A549 (cell line): Measurements from ENCODE around the gene RECQL. TPM values are rescaled to one million over a fixed set of nuclear protein-coding genes. Genes with fewer than 3 reads are reported as not detected.

Experiments
- ATAC-seq, 2 experiments: fragments of 200-7000 bp in 1 of 2; fragments of >200 bp in 1 of 2; cut with Nextera tagmentation in 1 of 2; cut with Tn5 transposase in 1 of 2; 3 replicates each; pipeline versions ENCODE4 v1.8.0 to v1.9.1; 2018 to 2020; ENCODE audit warnings: mild to moderate bottlenecking in 1 of 2, moderate library complexity in 1 of 2
- CTCF ChIA-PET: fragments of 300-600 bp; sonication (Branson Sonifier 250); formaldehyde crosslinking; extraction: SDS; loops from one replicate; lab custom pipeline; 2021; ENCODE audit warnings: antibody characterized with exemption, inconsistent platforms; lab: Yijun Ruan, JAX
- POLR2A ChIA-PET: fragments of 350-600 bp; formaldehyde crosslinking; extraction: SDS; loops from one replicate; lab custom pipeline; 2021; ENCODE audit warnings: antibody characterized with exemption, inconsistent platforms; lab: Yijun Ruan, JAX
- DNase-seq, 2 experiments: peaks; one replicate each; pipeline versions ENCODE4 v3.0.0 to v3.0.0-alpha.2; 2011 to 2016; ENCODE audit warnings: low read depth in 1 of 2, low spot score in 1 of 2
- FAIRE-seq: peaks from 2 replicates; lab custom pipeline; 2011; peaks lifted over from hg19 to GRCh38; lab: Jason Lieb, UNC
- H3K27ac ChIP-seq, 2 experiments: fragments of >200 bp; sonication (Bioruptor Twin); formaldehyde crosslinking; 3 replicates each; pipeline ENCODE4 v1.5.1; 2016 to 2017
- H3K4me1 ChIP-seq: fragments of >200 bp; sonication (Bioruptor Twin); formaldehyde crosslinking; 3 replicates; pipeline ENCODE4 v1.6.1; 2016
- H3K4me2 ChIP-seq: fragments of >200 bp; sonication (Bioruptor Twin); formaldehyde crosslinking; 3 replicates; pipeline ENCODE4 v1.6.1; 2016
- H3K4me3 ChIP-seq: fragments of >200 bp; sonication (Bioruptor Twin); formaldehyde crosslinking; 3 replicates; pipeline ENCODE4 v1.5.1; 2016
- H3K9me3 ChIP-seq: fragments of >200 bp; sonication (Bioruptor Twin); formaldehyde crosslinking; 3 replicates; pipeline ENCODE4 v1.6.1; 2016
- BCL3 ChIP-seq: fragments of >200 bp; sonication (Bioruptor Twin); formaldehyde crosslinking; IDR thresholded peaks from 3 replicates; pipeline ENCODE4 v1.6.1; 2016
- BHLHE40 ChIP-seq: IDR thresholded peaks from 2 replicates; pipeline ENCODE4 v1.6.1; 2012; ENCODE audit warnings: low read depth, low read length, inconsistent platforms
- CBX8 ChIP-seq: fragments of 200-600 bp; sonication (generic); IDR thresholded peaks from 2 replicates; pipeline ENCODE4 v1.6.1; 2016
- CHD2 ChIP-seq: fragments of 150-350 bp; IDR thresholded peaks from 2 replicates; pipeline ENCODE4 v1.6.1; 2014; ENCODE audit warnings: low read length; ENCODE audit not compliant: partially characterized antibody
- CTCF ChIP-seq: fragments of >200 bp; sonication (Bioruptor Twin); formaldehyde crosslinking; IDR thresholded peaks from 3 replicates; pipeline ENCODE4 v1.5.1; 2016
- ELK1 ChIP-seq: fragments of 150-350 bp; IDR thresholded peaks from 2 replicates; pipeline ENCODE4 v1.6.1; 2014; ENCODE audit warnings: low read depth, mild to moderate bottlenecking, low read length
- EP300 ChIP-seq, 2 experiments: fragments of >200 bp; sonication (Bioruptor Twin); formaldehyde crosslinking; IDR thresholded peaks; 2 replicates in 1 of 2; 3 replicates in 1 of 2; pipeline ENCODE4 v1.6.1; 2016 to 2017
- FOSL2 ChIP-seq, 2 experiments: fragments of 450-650 bp in 1 of 2; fragments of >200 bp in 1 of 2; sonication (Bioruptor Twin) in 1 of 2; formaldehyde crosslinking; IDR thresholded peaks; 2 replicates each; pipeline versions ENCODE4 v1.5.0 to v1.6.1; 2016 to 2020; ENCODE audit warnings: mild to moderate bottlenecking in 1 of 2, moderate library complexity in 1 of 2
- FOXS1 ChIP-seq: fragments of 250-450 bp; sonication (Bioruptor Pico); IDR thresholded peaks from 2 replicates; pipeline ENCODE4 v1.5.0; 2020; ENCODE audit warnings: mild to moderate bottlenecking, moderate library complexity
- GATA3 ChIP-seq: IDR thresholded peaks from 2 replicates; pipeline ENCODE4 v1.6.1; 2012; ENCODE audit warnings: borderline replicate concordance
- HDAC2 ChIP-seq: fragments of 200-600 bp; sonication (generic); IDR thresholded peaks from 2 replicates; pipeline ENCODE4 v1.6.1; 2016
- HES2 ChIP-seq: fragments of >200 bp; sonication (Bioruptor Twin); formaldehyde crosslinking; IDR thresholded peaks from 2 replicates; pipeline ENCODE4 v1.6.1; 2016
- HMGXB4 ChIP-seq: fragments of 250-450 bp; sonication (Bioruptor Pico); IDR thresholded peaks from 2 replicates; pipeline ENCODE4 v1.5.0; 2021; ENCODE audit warnings: mild to moderate bottlenecking, moderate library complexity, borderline replicate concordance
- HOXB13 ChIP-seq: fragments of 250-450 bp; sonication (Bioruptor Pico); IDR thresholded peaks from 2 replicates; pipeline ENCODE4 v1.5.0; 2020; ENCODE audit warnings: low read depth, mild to moderate bottlenecking, moderate library complexity
- HOXB5 ChIP-seq: fragments of 250-450 bp; sonication (Bioruptor Pico); IDR thresholded peaks from 2 replicates; pipeline ENCODE4 v1.5.0; 2020; ENCODE audit warnings: mild to moderate bottlenecking, moderate library complexity
- JUN ChIP-seq, 2 experiments: fragments of >200 bp; sonication (Bioruptor Twin); formaldehyde crosslinking; IDR thresholded peaks; 2 replicates in 1 of 2; 3 replicates in 1 of 2; pipeline ENCODE4 v1.6.1; 2016 to 2017
- JUNB ChIP-seq: fragments of >200 bp; sonication (Bioruptor Twin); formaldehyde crosslinking; IDR thresholded peaks from 2 replicates; pipeline ENCODE4 v1.6.1; 2016
- KDM1A ChIP-seq: fragments of 200-600 bp; sonication (generic); IDR thresholded peaks from 2 replicates; pipeline ENCODE4 v1.6.1; 2016; ENCODE audit warnings: low read depth, mild to moderate bottlenecking
- MAFK ChIP-seq: fragments of 450-650 bp; IDR thresholded peaks from 2 replicates; pipeline ENCODE4 v1.6.1; 2014; ENCODE audit not compliant: partially characterized antibody
- MAX ChIP-seq: IDR thresholded peaks from 2 replicates; pipeline ENCODE4 v1.6.1; 2012
- MAZ ChIP-seq: fragments of 150-350 bp; IDR thresholded peaks from 2 replicates; pipeline ENCODE4 v1.6.1; 2014; ENCODE audit warnings: antibody characterized with exemption, low read depth, low read length, borderline replicate concordance
- MYC ChIP-seq: IDR thresholded peaks from 2 replicates; pipeline ENCODE4 v1.6.1; 2012; ENCODE audit warnings: mild to moderate bottlenecking, inconsistent platforms, low read length, improper control_type of control experiment, borderline replicate concordance
- NFE2L2 ChIP-seq: fragments of 150-350 bp; conservative IDR thresholded peaks from 2 replicates; pipeline ENCODE4 v1.6.1; 2014; ENCODE audit warnings: low read length
- NPAS2 ChIP-seq: fragments of 250-450 bp; sonication (Bioruptor Pico); IDR thresholded peaks from 2 replicates; pipeline ENCODE4 v1.8.0; 2022; ENCODE audit warnings: mild to moderate bottlenecking, moderate library complexity, borderline replicate concordance
- POLR2A ChIP-seq: IDR thresholded peaks from 2 replicates; pipeline ENCODE4 v1.6.1; 2012; ENCODE audit warnings: mild to moderate bottlenecking, low read length
- POLR2AphosphoS2 ChIP-seq: conservative IDR thresholded peaks from 2 replicates; pipeline ENCODE4 v1.6.1; 2012; ENCODE audit warnings: low read length, improper control_type of control experiment, inconsistent platforms
- RARB ChIP-seq: fragments of 250-450 bp; sonication (Bioruptor Pico); IDR thresholded peaks from 2 replicates; pipeline ENCODE4 v1.8.0; 2021; ENCODE audit warnings: mild to moderate bottlenecking, moderate library complexity
- RCOR1 ChIP-seq: fragments of 150-350 bp; IDR thresholded peaks from 2 replicates; pipeline ENCODE4 v1.6.1; 2014; ENCODE audit warnings: antibody characterized with exemption, low read length, low read depth
- RNF2 ChIP-seq: fragments of 200-600 bp; sonication (generic); IDR thresholded peaks from 2 replicates; pipeline ENCODE4 v1.6.1; 2016; ENCODE audit warnings: low read depth, mild to moderate bottlenecking, antibody characterized with exemption, moderate library complexity, borderline replicate concordance
- SMC3 ChIP-seq: fragments of >200 bp; sonication (Bioruptor Twin); formaldehyde crosslinking; IDR thresholded peaks from 3 replicates; pipeline ENCODE4 v1.6.1; 2018; ENCODE audit warnings: inconsistent platforms
- SREBF2 ChIP-seq: fragments of 450-650 bp; IDR thresholded peaks from 2 replicates; pipeline ENCODE4 v1.6.1; 2014; ENCODE audit warnings: mild to moderate bottlenecking, moderate library complexity
- TFCP2L1 ChIP-seq: fragments of 250-450 bp; sonication (Bioruptor Pico); IDR thresholded peaks from 2 replicates; pipeline ENCODE4 v1.5.0; 2021; ENCODE audit warnings: mild to moderate bottlenecking
- ZFP36 ChIP-seq: fragments of 450-650 bp; IDR thresholded peaks from 2 replicates; pipeline ENCODE4 v1.6.1; 2014; ENCODE audit warnings: borderline replicate concordance; ENCODE audit not compliant: partially characterized antibody
- ZSCAN20 ChIP-seq: fragments of 250-450 bp; sonication (Bioruptor Pico); IDR thresholded peaks from 2 replicates; pipeline ENCODE4 v1.8.0; 2022; ENCODE audit warnings: mild to moderate bottlenecking, moderate library complexity
- WGBS: methylation state at CpG from one replicate; pipeline ENCODE4 v1.1.6; 2017; ENCODE audit errors: missing lambda C conversion rate; 5-methylcytosine and 5-hydroxymethylcytosine counted together
- polyA minus RNA-seq: library from RNA; depleted of rRNA, polyadenylated mRNA; stranded (reverse); fragments of >200 nt; gene quantifications from 2 replicates; pipeline ENCODE4 v1.2.3, GENCODE V29; 2011; rRNA and poly(A)+ RNA removed
- polyA plus RNA-seq, 4 experiments: library from polyadenylated mRNA; depleted of rRNA in 3 of 4; stranded (reverse); fragments of >200 nt; fragmentation: RNase III in 1 of 4; extraction: RNeasy Plus Mini Kit Qiagen cat#74134 plus additional on column Dnase treatment in 1 of 4; gene quantifications; 2 replicates in 3 of 4; 3 replicates in 1 of 4; pipeline ENCODE4 v1.2.3, GENCODE V29; 2011 to 2017

The RECQL gene
- polyA plus RNA-seq (2011; rRNA removed), result 56.7 and 84.2 TPM in 2 replicates
- polyA plus RNA-seq (2012; cell fraction: cytosol; rRNA removed), result 15.8 and 16.2 TPM in 2 replicates
- 13.9 and 16.9 TPM in 2 replicates for polyA plus RNA-seq (2012; cell fraction: nucleus; rRNA removed)
- polyA plus RNA-seq (2017; fragmentation: RNase III; extraction: RNeasy Plus Mini Kit Qiagen cat#74134 plus additional on column Dnase treatment), result 76.5 to 79.5 TPM (median 77.0 TPM) in 3 replicates
- 34.0 and 36.0 TPM in 2 replicates for polyA minus RNA-seq

- H3K4me3 ChIP-seq, result peak within 1 kb of the TSS; percentile 96
- ATAC-seq (peak; percentile 98), DNase-seq (peak; percentile 96 to 99), FAIRE-seq (peak; percentile 86)
- CTCF ChIA-PET, result interaction anchor here (1.1 to 1.2 kb wide), 2 partner anchors 209 to 253 kb away, joined by 3 read pairs; no protein-coding TSS in a partner anchor
- H3K4me2 ChIP-seq, result peak within 1 kb of the TSS; percentile 82
- POLR2A ChIA-PET, result interaction anchor here (0.6 to 2.3 kb wide), 10 partner anchors 9 to 179 kb away, joined by 3 to 18 read pairs (median 4); partner anchors contain the start of genes LDHB, PYROXD1 and SPX
- peaks cover 31% of the 10 kb centered on the region for H3K4me1 ChIP-seq
- H3K9me3 ChIP-seq, result no peaks in the 10 kb centered on the region
- peak within 1 kb of the TSS; percentile 93 to 94 for H3K27ac ChIP-seq
- WGBS, result 2% methylated on average over 50 of the region's 61 CpGs
- no peak for TF ChIP-seq RCOR1
- TF ChIP-seq NFE2L2, result no peak
- TF ChIP-seq JUNB, result no peak
- TF ChIP-seq GATA3, result no peak; the same call in 1 of the 2 replicates
- no peak for TF ChIP-seq ZFP36
- no peak for TF ChIP-seq HOXB13 (CRISPR knock-in tag)
- no peak for TF ChIP-seq EP300 (IDR thresholded peaks at IDR 0.05)
- TF ChIP-seq BCL3, result peak; percentile 33; the same call in 1 of the 3 replicates
- TF ChIP-seq MYC, result peak; percentile 38; the same call in 1 of the 2 replicates
- TF ChIP-seq MAX, result peak; percentile 94
- TF ChIP-seq FOXS1 (CRISPR knock-in tag), result no peak
- TF ChIP-seq RNF2, result no peak
- TF ChIP-seq HOXB5 (CRISPR knock-in tag), result no peak
- TF ChIP-seq CHD2, result no peak
- TF ChIP-seq HDAC2, result no peak
- TF ChIP-seq SREBF2, result no peak
- TF ChIP-seq POLR2AphosphoS2, result no peak
- no peak for TF ChIP-seq MAZ
- no peak for TF ChIP-seq FOSL2 (IDR thresholded peaks at IDR 0.05)
- TF ChIP-seq FOSL2 (CRISPR knock-in tag; IDR thresholded peaks at IDR 0.05), result no peak; the same call in 1 of the 2 replicates
- no peak for TF ChIP-seq BHLHE40
- no peak for TF ChIP-seq HES2
- TF ChIP-seq SMC3, result no peak
- peak; percentile 47; the same call in 1 of the 2 replicates for TF ChIP-seq TFCP2L1 (CRISPR knock-in tag)
- TF ChIP-seq HMGXB4 (CRISPR knock-in tag), result no peak
- no peak for TF ChIP-seq CBX8
- TF ChIP-seq KDM1A, result no peak
- TF ChIP-seq ZSCAN20, result no peak
- TF ChIP-seq ELK1, result no peak
- no peak for TF ChIP-seq CTCF
- peak; percentile 51 for TF ChIP-seq MAFK
- no peak for TF ChIP-seq RARB
- peak; percentile 46 for TF ChIP-seq POLR2A
- TF ChIP-seq JUN (IDR thresholded peaks at IDR 0.05), result peak in 1 of 2 experiments; percentile 50; a peak in 2 of 5 replicates
- TF ChIP-seq NPAS2, result no peak
Measured at GRCh38 chr12:21501258-21502163, at the start of gene RECQL, which contains the start of gene GOLT1B. TSS of gene RECQL (minus strand) at chr12:21501635. CDS start at chr12:21499570, 2,065 bp downstream. TSS of gene GOLT1B (plus strand) at chr12:21501789. CDS start at chr12:21501924, 135 bp downstream.
